ENCODE results near the gene LYST.

Gene LYST

DNA sequence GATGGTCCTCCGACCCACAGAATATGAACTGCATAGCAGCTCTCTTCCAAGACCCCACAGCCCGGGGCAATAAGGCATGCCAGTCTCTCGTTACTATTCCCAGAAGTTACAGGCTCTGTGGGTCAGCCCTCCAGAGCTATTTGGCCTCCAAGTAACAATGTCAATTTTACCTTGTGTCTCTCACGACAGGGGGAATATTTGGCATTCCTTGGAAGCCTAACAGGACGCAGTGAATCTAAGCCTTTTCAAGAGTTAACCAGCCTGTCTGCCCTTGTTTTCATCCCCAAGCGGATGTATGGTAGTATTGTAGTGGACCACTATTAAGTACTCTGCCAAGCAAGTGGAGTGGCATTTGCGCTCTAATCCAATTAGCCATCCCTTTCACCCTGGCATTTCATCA lies 192.7 kb downstream of the LYST start:
- no peak overlapping the region for H3K27ac ChIP-seq (ENCODE audit: low read depth, low read length)
- H3K4me3 ChIP-seq (ENCODE audit: low read length) = no peak overlapping the region
- H3K79me2 ChIP-seq (ENCODE audit: control insufficient read depth, low read length) = no peaks in the 10 kb centered on the region
- no peaks in the 10 kb centered on the region for H3K36me3 ChIP-seq (ENCODE audit: control insufficient read depth, low read length)
- TF ChIP-seq, protein P1, sequence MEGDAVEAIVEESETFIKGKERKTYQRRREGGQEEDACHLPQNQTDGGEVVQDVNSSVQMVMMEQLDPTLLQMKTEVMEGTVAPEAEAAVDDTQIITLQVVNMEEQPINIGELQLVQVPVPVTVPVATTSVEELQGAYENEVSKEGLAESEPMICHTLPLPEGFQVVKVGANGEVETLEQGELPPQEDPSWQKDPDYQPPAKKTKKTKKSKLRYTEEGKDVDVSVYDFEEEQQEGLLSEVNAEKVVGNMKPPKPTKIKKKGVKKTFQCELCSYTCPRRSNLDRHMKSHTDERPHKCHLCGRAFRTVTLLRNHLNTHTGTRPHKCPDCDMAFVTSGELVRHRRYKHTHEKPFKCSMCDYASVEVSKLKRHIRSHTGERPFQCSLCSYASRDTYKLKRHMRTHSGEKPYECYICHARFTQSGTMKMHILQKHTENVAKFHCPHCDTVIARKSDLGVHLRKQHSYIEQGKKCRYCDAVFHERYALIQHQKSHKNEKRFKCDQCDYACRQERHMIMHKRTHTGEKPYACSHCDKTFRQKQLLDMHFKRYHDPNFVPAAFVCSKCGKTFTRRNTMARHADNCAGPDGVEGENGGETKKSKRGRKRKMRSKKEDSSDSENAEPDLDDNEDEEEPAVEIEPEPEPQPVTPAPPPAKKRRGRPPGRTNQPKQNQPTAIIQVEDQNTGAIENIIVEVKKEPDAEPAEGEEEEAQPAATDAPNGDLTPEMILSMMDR (IDR thresholded peaks at IDR 0.05; ENCODE audit: low read depth, low read length, poor library complexity, severe bottlenecking) = no peak
- TF ChIP-seq EZH2phosphoT487 (IDR thresholded peaks at IDR 0.05; ENCODE audit: borderline replicate concordance, low read length) = no peak
- no peaks in the 10 kb centered on the region for H3K27me3 ChIP-seq (ENCODE audit: control insufficient read depth, low read length)
- peaks cover 23% of the 10 kb centered on the region for H3K9me3 ChIP-seq (ENCODE audit: control insufficient read depth, insufficient read depth, low read length)
- H4K20me1 ChIP-seq (ENCODE audit: control insufficient read depth, insufficient read depth, low read depth, low read length) = no peaks in the 10 kb centered on the region
- no peaks in the 10 kb centered on the region for H3K9me2 ChIP-seq (replicated peaks; ENCODE audit: control insufficient read depth, low read length)
- H3K4me2 ChIP-seq (ENCODE audit: low read length) = no peak overlapping the region
- no peaks in the 10 kb centered on the region for H3F3A ChIP-seq (ENCODE audit: control insufficient read depth, insufficient read depth)
- H3K4me1 ChIP-seq (ENCODE audit: control insufficient read depth, low read length) = no peaks in the 10 kb centered on the region

DNA sequence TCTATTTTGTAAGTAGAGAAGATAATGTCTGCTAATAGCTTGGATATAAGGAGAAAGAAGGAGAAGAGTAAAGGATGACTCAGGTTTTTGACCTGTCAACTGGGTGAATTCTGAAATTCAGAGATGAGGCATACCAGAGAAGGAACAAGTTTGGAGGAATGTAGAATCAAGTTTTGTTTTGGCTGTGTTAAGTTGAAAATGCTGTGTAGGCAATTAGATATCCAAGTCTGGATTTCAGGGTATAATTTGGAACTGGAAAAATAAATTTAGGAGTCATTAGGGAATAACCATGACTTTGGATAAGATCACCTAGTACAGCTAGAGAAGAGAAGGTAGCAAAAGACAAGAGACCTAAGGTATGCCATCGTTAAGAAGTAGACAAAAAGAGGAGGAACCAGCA lies 194.7 kb downstream of the LYST start:
- H3K4me3 ChIP-seq (ENCODE audit: low read length) = no peak overlapping the region
- H3K36me3 ChIP-seq (ENCODE audit: control insufficient read depth, low read length) = no peaks in the 10 kb centered on the region
- TF ChIP-seq, protein P1 (IDR thresholded peaks at IDR 0.05; ENCODE audit: low read depth, low read length, poor library complexity, severe bottlenecking) = no peak
- no peak for TF ChIP-seq EZH2phosphoT487 (IDR thresholded peaks at IDR 0.05; ENCODE audit: borderline replicate concordance, low read length)
- H3K9me2 ChIP-seq (replicated peaks; ENCODE audit: control insufficient read depth, low read length) = no peaks in the 10 kb centered on the region
- H3K4me1 ChIP-seq (ENCODE audit: control insufficient read depth, low read length) = no peaks in the 10 kb centered on the region
- H3K9me3 ChIP-seq (ENCODE audit: control insufficient read depth, insufficient read depth, low read length) = peaks cover 25% of the 10 kb centered on the region
- H3K4me2 ChIP-seq (ENCODE audit: low read length) = no peak overlapping the region
- no peaks in the 10 kb centered on the region for H4K20me1 ChIP-seq (ENCODE audit: control insufficient read depth, insufficient read depth, low read depth, low read length)
- no peaks in the 10 kb centered on the region for H3K79me2 ChIP-seq (ENCODE audit: control insufficient read depth, low read length)
- H3K27ac ChIP-seq (ENCODE audit: low read depth, low read length) = no peak overlapping the region
- H3F3A ChIP-seq (ENCODE audit: control insufficient read depth, insufficient read depth) = no peaks in the 10 kb centered on the region
- no peaks in the 10 kb centered on the region for H3K27me3 ChIP-seq (ENCODE audit: control insufficient read depth, low read length)

DNA sequence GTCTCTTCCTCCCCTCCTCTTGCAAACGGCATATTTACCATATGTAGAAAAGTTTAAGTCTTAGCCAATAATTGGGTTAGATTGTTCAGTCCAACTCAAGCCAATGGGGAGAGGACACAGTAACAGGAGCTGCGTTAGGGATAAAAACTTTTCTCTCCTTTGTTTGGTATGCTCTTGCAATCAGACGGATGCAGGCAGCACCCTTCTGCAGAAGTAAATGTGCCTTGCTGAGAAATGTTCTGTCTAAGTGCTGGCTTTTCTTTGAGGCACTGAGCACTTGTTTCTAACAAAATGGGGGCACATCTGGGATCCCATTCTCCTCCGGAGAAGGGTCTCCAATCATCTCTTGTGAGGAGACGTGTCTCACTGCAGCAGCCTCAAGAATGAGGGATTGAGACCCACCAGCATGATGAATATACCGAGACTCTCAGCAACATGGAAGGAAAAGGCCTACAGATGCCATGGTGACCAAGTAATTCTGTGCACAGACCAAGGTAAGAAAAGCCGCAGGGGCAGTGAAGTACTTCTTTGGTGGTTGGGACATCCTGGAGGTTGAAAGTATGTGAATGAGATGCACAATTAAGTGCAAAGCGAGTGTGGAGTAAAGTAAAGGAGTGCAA lies 196.4 kb downstream of the LYST start:
- Histone ChIP-seq H3K79me2 (ENCODE audit: control insufficient read depth, low read length) (no peaks in the 10 kb centered on the region), H3K9me2 (replicated peaks; ENCODE audit: control insufficient read depth, low read length) (no peaks in the 10 kb centered on the region), H3K9me3 (ENCODE audit: control insufficient read depth, insufficient read depth, low read length) (peaks cover 25% of the 10 kb centered on the region), H3K4me1 (ENCODE audit: control insufficient read depth, low read length) (no peaks in the 10 kb centered on the region), H4K20me1 (ENCODE audit: control insufficient read depth, insufficient read depth, low read depth, low read length) (no peaks in the 10 kb centered on the region), H3K36me3 (ENCODE audit: control insufficient read depth, low read length) (no peaks in the 10 kb centered on the region), H3K27me3 (ENCODE audit: control insufficient read depth, low read length) (no peaks in the 10 kb centered on the region), H3F3A (ENCODE audit: control insufficient read depth, insufficient read depth) (no peaks in the 10 kb centered on the region), H3K4me2 (ENCODE audit: low read length) (no peak overlapping the region), H3K27ac (ENCODE audit: low read depth, low read length) (no peak overlapping the region), H3K4me3 (ENCODE audit: low read length) (no peak overlapping the region)
- TF ChIP-seq, protein P1 (IDR thresholded peaks at IDR 0.05; ENCODE audit: low read depth, low read length, poor library complexity, severe bottlenecking) = no peak
- no peak for TF ChIP-seq EZH2phosphoT487 (IDR thresholded peaks at IDR 0.05; ENCODE audit: borderline replicate concordance, low read length)

Measured in DOHH2 (cell line).